ENCODE data around the gene COG5.

COG5 gene

GRCh38 chr7:107563775-107564552 is at the start of gene COG5, which contains the start of gene DUS4L:
TSS of gene COG5 (minus strand) at chr7:107563920. CDS start at chr7:107563896, 24 bp downstream.
TSS of gene DUS4L (plus strand) at chr7:107563971. CDS start at chr7:107567071, 3,100 bp downstream.
- DNase-seq (ENCODE audit: low spot score) = peak; percentile 87

- DNase-seq (ENCODE audit: low spot score) = no peak
These were observed 49.7 kb upstream of the COG5 start for GRCh38 chr7:107613439-107613838.

GRCh38 chr7:107610323-107610722 is 46.6 kb upstream of the COG5 start:
- DNase-seq (ENCODE audit: low spot score) = no peak

- no peak for DNase-seq (ENCODE audit: low spot score)
These were observed 46.1 kb upstream of the COG5 start for GRCh38 chr7:107609811-107610261.

- no peak for DNase-seq (ENCODE audit: low spot score)
These were observed 42.6 kb upstream of the COG5 start for GRCh38 chr7:107606303-107606702.

- no peak for DNase-seq (ENCODE audit: low spot score)
These were observed 41.6 kb upstream of the COG5 start for GRCh38 chr7:107605218-107605815.

GRCh38 chr7:107600816-107601215 is 37.1 kb upstream of the COG5 start:
- DNase-seq (ENCODE audit: low spot score) = no peak

- DNase-seq (ENCODE audit: low spot score) = no peak
These were observed 35.5 kb upstream of the COG5 start for GRCh38 chr7:107599262-107599661.

- no peak for DNase-seq (ENCODE audit: low spot score)
These were observed 34.2 kb upstream of the COG5 start for GRCh38 chr7:107597953-107598352.

- DNase-seq (ENCODE audit: low spot score) = no peak
These were observed 33.8 kb upstream of the COG5 start for GRCh38 chr7:107597582-107597916.

GRCh38 chr7:107596881-107597581 is 33.3 kb upstream of the COG5 start:
- no peak for DNase-seq (ENCODE audit: low spot score)

- no peak for DNase-seq (ENCODE audit: low spot score)
These were observed 31.4 kb upstream of the COG5 start for GRCh38 chr7:107594961-107595737.

- DNase-seq (ENCODE audit: low spot score) = no peak
These were observed 29.3 kb upstream of the COG5 start for GRCh38 chr7:107593025-107593410.

- DNase-seq (ENCODE audit: low spot score) = no peak
These were observed 28.8 kb upstream of the COG5 start for GRCh38 chr7:107592361-107593024.

GRCh38 chr7:107591421-107591820 is 27.7 kb upstream of the COG5 start:
- no peak for DNase-seq (ENCODE audit: low spot score)

- DNase-seq (ENCODE audit: low spot score) = no peak
These were observed 24.9 kb upstream of the COG5 start for GRCh38 chr7:107588529-107589130.

GRCh38 chr7:107584716-107585115 is 21.0 kb upstream of the COG5 start:
- DNase-seq (ENCODE audit: low spot score) = no peak

GRCh38 chr7:107582875-107583274 is 19.2 kb upstream of the COG5 start:
- no peak for DNase-seq (ENCODE audit: low spot score)

- DNase-seq (ENCODE audit: low spot score) = no peak
These were observed 17.8 kb upstream of the COG5 start for GRCh38 chr7:107581387-107582013.

GRCh38 chr7:107580716-107581383 is 17.1 kb upstream of the COG5 start:
- DNase-seq (ENCODE audit: low spot score) = no peak
